22Rv1 (cell line): ENCODE results near the gene RPLP1.

Experiments
- ZFX ChIP-seq: fragments of 450-650 bp; IDR thresholded peaks from 2 replicates; pipeline ENCODE4 v1.6.1; 2017; ENCODE audit warnings: antibody characterized with exemption, borderline replicate concordance
- TF ChIP-seq, protein P1 (sequence below): fragments of 450-650 bp; IDR thresholded peaks from 2 replicates; pipeline ENCODE4 v1.5.1; 2017; ENCODE audit warnings: mild to moderate bottlenecking

DNA sequence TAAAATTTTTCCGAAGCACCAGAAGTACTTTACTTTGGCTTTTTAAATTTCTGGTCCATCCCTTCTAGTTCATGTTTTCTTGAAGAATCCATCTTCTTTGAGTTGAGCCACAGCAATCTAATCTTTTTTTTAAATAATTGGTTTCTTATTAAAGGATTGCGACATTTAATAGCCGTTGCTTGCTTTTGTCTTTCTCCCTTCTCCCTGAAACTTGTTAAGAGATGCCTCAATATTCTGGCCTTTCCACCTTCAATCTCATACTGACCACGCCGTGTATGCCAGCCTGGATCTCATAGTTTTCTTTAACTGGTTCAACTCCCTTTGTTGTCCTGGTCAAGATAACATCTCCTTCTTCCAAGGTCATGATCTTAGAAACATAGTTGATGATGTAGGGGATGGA is 18.4 kb upstream of the RPLP1 start:
- TF ChIP-seq, protein P1, sequence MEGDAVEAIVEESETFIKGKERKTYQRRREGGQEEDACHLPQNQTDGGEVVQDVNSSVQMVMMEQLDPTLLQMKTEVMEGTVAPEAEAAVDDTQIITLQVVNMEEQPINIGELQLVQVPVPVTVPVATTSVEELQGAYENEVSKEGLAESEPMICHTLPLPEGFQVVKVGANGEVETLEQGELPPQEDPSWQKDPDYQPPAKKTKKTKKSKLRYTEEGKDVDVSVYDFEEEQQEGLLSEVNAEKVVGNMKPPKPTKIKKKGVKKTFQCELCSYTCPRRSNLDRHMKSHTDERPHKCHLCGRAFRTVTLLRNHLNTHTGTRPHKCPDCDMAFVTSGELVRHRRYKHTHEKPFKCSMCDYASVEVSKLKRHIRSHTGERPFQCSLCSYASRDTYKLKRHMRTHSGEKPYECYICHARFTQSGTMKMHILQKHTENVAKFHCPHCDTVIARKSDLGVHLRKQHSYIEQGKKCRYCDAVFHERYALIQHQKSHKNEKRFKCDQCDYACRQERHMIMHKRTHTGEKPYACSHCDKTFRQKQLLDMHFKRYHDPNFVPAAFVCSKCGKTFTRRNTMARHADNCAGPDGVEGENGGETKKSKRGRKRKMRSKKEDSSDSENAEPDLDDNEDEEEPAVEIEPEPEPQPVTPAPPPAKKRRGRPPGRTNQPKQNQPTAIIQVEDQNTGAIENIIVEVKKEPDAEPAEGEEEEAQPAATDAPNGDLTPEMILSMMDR = no peak
- TF ChIP-seq ZFX = no peak
